Measurements from ENCODE around the gene MED22.
A peak's percentile ranks its signal among the peaks of the same experiment; 100 is the strongest.

MED22 gene

DNA sequence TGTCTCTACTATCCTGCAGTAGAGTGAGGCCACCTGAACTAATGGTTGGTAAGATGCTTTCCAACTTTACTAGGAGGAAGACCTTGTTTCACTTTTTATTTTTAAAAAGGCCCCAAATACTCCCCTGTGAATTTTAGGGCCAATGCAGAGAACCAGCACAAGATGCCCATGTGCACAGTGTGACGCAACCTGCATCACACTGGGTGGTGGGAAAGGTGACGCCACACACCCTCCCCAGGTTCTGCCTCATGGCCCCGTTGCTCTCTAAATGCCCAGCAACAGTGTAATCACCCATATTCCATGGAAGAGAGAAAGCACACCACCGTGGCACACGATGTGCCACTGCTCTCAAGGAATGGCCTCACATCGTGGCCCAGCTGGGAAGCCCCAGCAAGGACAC is 21.5 kb upstream of the MED22 start:
- Histone ChIP-seq H3K79me1 (ENCODE audit: low read length) (no peaks in the 10 kb centered on the region), H3K4me2 (ENCODE audit: low read length) (no peak overlapping the region), H2BK120ac (ENCODE audit: insufficient read depth, low read length, poor library complexity) (no peak overlapping the region), H3K18ac (ENCODE audit: low read length) (no peak overlapping the region), H3K9ac (ENCODE audit: low read length) (no peak overlapping the region), H3K4me1 (ENCODE audit: control insufficient read depth in 1 of 2, insufficient read depth in 2 of 2, low read length in 2 of 2) (peaks cover 6 to 7% of the 10 kb centered on the region in 2 experiments), H2AFZ (ENCODE audit: insufficient read depth, low read length, poor library complexity) (no peak overlapping the region), H2AK5ac (ENCODE audit: low read length) (no peak overlapping the region), H3K9me3 (ENCODE audit: insufficient read depth, low read depth, low read length) (peaks cover 1% of the 10 kb centered on the region), H3K4me3 (ENCODE audit: low read depth, low read length) (no peak overlapping the region), H3K27me3 (ENCODE audit: insufficient read depth, low read length) (no peaks in the 10 kb centered on the region), H3K4ac (ENCODE audit: low read depth, low read length) (peak overlapping the region; percentile 68), H2BK12ac (ENCODE audit: low read length) (no peak overlapping the region), H3K27ac (ENCODE audit: low read depth, low read length) (no peak overlapping the region), H3K36me3 (ENCODE audit: control insufficient read depth in 1 of 2, insufficient read depth in 2 of 2, low read length in 2 of 2) (peaks cover 71 to 82% of the 10 kb centered on the region in 2 experiments), H3K23ac (ENCODE audit: low read length) (no peak overlapping the region), H4K8ac (ENCODE audit: low read depth, low read length) (no peak overlapping the region), H4K12ac (ENCODE audit: low read depth, low read length) (no peak overlapping the region), H2BK5ac (ENCODE audit: low read depth, low read length, poor library complexity) (no peak overlapping the region), H3K79me2 (ENCODE audit: control insufficient read depth, insufficient read depth, low read length, poor library complexity) (peaks cover 26% of the 10 kb centered on the region), H4K91ac (ENCODE audit: low read depth, low read length) (no peak overlapping the region), H3K14ac (ENCODE audit: low read length) (no peak overlapping the region)
- no CpG with 5 or more reads among the region's 6 CpGs for WGBS (ENCODE audit: extremely low coverage, insufficient coverage, insufficient read length)
- peak in 1 of 2 donors; percentile 1 for DNase-seq

DNA sequence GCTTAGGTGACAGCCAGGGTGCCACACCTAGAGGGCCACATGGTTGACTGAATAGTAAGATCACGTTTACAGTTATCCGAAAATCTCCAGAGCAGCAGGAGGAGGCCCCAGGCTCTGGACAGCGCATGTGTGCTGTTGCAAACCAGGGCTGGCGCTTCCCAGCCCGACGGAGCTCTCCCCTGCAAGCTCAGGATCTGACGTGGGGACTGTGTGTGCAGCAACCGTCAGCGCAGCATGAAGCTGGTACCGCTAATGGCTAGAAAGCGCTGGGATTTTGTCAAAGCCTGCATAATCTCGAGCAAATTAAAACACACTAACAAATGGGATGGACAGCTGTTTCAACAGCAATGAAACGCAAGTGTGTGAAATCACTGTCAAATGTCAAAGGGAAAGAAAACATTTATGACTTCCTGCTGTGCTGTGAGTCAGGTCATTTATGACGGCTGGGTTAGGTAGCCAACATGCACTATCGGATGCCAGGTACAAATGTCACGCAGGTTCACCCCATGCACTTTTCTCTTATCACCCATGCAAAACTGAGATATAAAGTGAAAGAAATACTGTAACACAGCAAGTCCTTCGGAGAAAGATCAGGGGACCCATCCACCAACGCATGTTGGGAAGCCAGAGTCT is 20.4 kb upstream of the MED22 start:
- Histone ChIP-seq H2AK5ac (ENCODE audit: low read length) (no peak overlapping the region), H3K4ac (ENCODE audit: low read depth, low read length) (peak overlapping the region; percentile 53), H3K79me2 (ENCODE audit: control insufficient read depth, insufficient read depth, low read length, poor library complexity) (peaks cover 26% of the 10 kb centered on the region), H2BK12ac (ENCODE audit: low read length) (no peak overlapping the region), H2AFZ (ENCODE audit: insufficient read depth, low read length, poor library complexity) (no peak overlapping the region), H3K4me2 (ENCODE audit: low read length) (no peak overlapping the region), H3K36me3 (ENCODE audit: control insufficient read depth in 1 of 2, insufficient read depth in 2 of 2, low read length in 2 of 2) (peaks cover 77 to 89% of the 10 kb centered on the region in 2 experiments), H3K9me3 (ENCODE audit: insufficient read depth, low read depth, low read length) (peaks cover 1% of the 10 kb centered on the region), H4K12ac (ENCODE audit: low read depth, low read length) (no peak overlapping the region), H3K4me3 (ENCODE audit: low read depth, low read length) (no peak overlapping the region), H4K91ac (ENCODE audit: low read depth, low read length) (no peak overlapping the region), H3K79me1 (ENCODE audit: low read length) (no peaks in the 10 kb centered on the region), H3K18ac (ENCODE audit: low read length) (no peak overlapping the region), H3K27ac (ENCODE audit: low read depth, low read length) (no peak overlapping the region), H3K4me1 (ENCODE audit: control insufficient read depth in 1 of 2, insufficient read depth in 2 of 2, low read length in 2 of 2) (peaks cover 6 to 7% of the 10 kb centered on the region in 2 experiments), H3K14ac (ENCODE audit: low read length) (no peak overlapping the region), H4K8ac (ENCODE audit: low read depth, low read length) (no peak overlapping the region), H2BK5ac (ENCODE audit: low read depth, low read length, poor library complexity) (no peak overlapping the region), H3K27me3 (ENCODE audit: insufficient read depth, low read length) (no peaks in the 10 kb centered on the region), H3K23ac (ENCODE audit: low read length) (no peak overlapping the region), H2BK120ac (ENCODE audit: insufficient read depth, low read length, poor library complexity) (no peak overlapping the region), H3K9ac (ENCODE audit: low read length) (no peak overlapping the region)
- no CpG with 5 or more reads among the region's 18 CpGs for WGBS (ENCODE audit: extremely low coverage, insufficient coverage, insufficient read length)
- DNase-seq = no peak

DNA sequence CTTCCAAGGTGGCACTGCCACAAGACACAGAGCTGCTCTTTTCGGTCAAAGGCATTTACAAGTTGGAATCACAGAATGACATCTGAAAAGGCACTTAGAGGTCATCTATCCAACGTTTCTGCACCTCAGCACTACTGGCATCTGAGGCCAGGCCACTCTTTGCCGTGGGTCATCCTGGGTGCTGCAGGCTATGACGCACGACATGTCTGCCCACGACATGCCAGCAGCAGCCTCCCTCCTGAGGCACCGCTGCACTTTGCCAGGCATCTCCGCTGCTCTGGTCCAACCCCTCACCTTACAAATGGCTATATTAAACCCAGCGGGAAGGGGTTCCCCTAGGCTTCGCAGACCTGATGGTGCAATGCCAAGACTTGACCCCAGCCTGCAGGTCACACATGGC is 19.8 kb upstream of the MED22 start:
- no peak overlapping the region for H3K27ac ChIP-seq (ENCODE audit: low read depth, low read length)
- DNase-seq = no peak
- H3K9me3 ChIP-seq (ENCODE audit: insufficient read depth, low read depth, low read length) = peaks cover 1% of the 10 kb centered on the region
- no peak overlapping the region for H2BK12ac ChIP-seq (ENCODE audit: low read length)
- H2AFZ ChIP-seq (ENCODE audit: insufficient read depth, low read length, poor library complexity) = no peak overlapping the region
- no peak overlapping the region for H3K23ac ChIP-seq (ENCODE audit: low read length)
- no peak overlapping the region for H2AK5ac ChIP-seq (ENCODE audit: low read length)
- no CpG with 5 or more reads among the region's 10 CpGs for WGBS (ENCODE audit: extremely low coverage, insufficient coverage, insufficient read length)
- H3K4me1 ChIP-seq (ENCODE audit: control insufficient read depth in 1 of 2, insufficient read depth in 2 of 2, low read length in 2 of 2) = peaks cover 6 to 7% of the 10 kb centered on the region in 2 experiments
- no peak overlapping the region for H3K4me3 ChIP-seq (ENCODE audit: low read depth, low read length)
- H2BK120ac ChIP-seq (ENCODE audit: insufficient read depth, low read length, poor library complexity) = no peak overlapping the region
- H3K79me1 ChIP-seq (ENCODE audit: low read length) = no peaks in the 10 kb centered on the region
- no peak overlapping the region for H4K8ac ChIP-seq (ENCODE audit: low read depth, low read length)
- peak overlapping the region; percentile 53 for H3K4ac ChIP-seq (ENCODE audit: low read depth, low read length)
- no peaks in the 10 kb centered on the region for H3K27me3 ChIP-seq (ENCODE audit: insufficient read depth, low read length)
- H4K12ac ChIP-seq (ENCODE audit: low read depth, low read length) = no peak overlapping the region
- H3K36me3 ChIP-seq (ENCODE audit: control insufficient read depth in 1 of 2, insufficient read depth in 2 of 2, low read length in 2 of 2) = peaks cover 76 to 89% of the 10 kb centered on the region in 2 experiments
- peaks cover 22% of the 10 kb centered on the region for H3K79me2 ChIP-seq (ENCODE audit: control insufficient read depth, insufficient read depth, low read length, poor library complexity)
- H3K4me2 ChIP-seq (ENCODE audit: low read length) = no peak overlapping the region
- H2BK5ac ChIP-seq (ENCODE audit: low read depth, low read length, poor library complexity) = no peak overlapping the region
- no peak overlapping the region for H3K14ac ChIP-seq (ENCODE audit: low read length)
- H3K9ac ChIP-seq (ENCODE audit: low read length) = no peak overlapping the region
- H4K91ac ChIP-seq (ENCODE audit: low read depth, low read length) = no peak overlapping the region
- no peak overlapping the region for H3K18ac ChIP-seq (ENCODE audit: low read length)

DNA sequence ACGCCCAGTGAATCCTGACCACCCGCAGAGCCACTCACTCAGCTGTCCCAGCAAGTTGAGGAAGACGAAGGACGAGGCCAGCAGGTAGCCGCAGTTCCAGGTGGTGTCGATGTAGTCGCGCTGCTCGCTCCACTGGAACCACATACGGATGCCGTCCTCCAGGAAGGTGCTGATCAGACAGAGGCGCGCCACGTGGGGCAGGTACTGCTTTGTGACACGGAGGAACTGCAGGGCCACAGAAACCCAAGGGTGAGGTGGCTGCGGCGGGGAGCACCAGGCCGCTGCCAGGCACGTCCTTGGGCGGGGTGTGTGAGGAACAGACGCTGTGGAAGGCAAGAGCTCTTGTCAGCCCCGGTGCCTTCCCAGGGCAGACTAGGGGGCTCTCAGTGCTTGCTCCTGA is 19.3 kb upstream of the MED22 start:
- H3K23ac ChIP-seq (ENCODE audit: low read length) = no peak overlapping the region
- peaks cover 6 to 7% of the 10 kb centered on the region in 2 experiments for H3K4me1 ChIP-seq (ENCODE audit: control insufficient read depth in 1 of 2, insufficient read depth in 2 of 2, low read length in 2 of 2)
- no peak overlapping the region for H2BK12ac ChIP-seq (ENCODE audit: low read length)
- peaks cover 1% of the 10 kb centered on the region for H3K9me3 ChIP-seq (ENCODE audit: insufficient read depth, low read depth, low read length)
- no CpG with 5 or more reads among the region's 22 CpGs for WGBS (ENCODE audit: extremely low coverage, insufficient coverage, insufficient read length)
- no peaks in the 10 kb centered on the region for H3K79me1 ChIP-seq (ENCODE audit: low read length)
- H3K36me3 ChIP-seq (ENCODE audit: control insufficient read depth in 1 of 2, insufficient read depth in 2 of 2, low read length in 2 of 2) = peaks cover 78 to 89% of the 10 kb centered on the region in 2 experiments
- H3K27ac ChIP-seq (ENCODE audit: low read depth, low read length) = no peak overlapping the region
- no peak overlapping the region for H2BK5ac ChIP-seq (ENCODE audit: low read depth, low read length, poor library complexity)
- no peak overlapping the region for H3K18ac ChIP-seq (ENCODE audit: low read length)
- no peak overlapping the region for H2AK5ac ChIP-seq (ENCODE audit: low read length)
- no peak for DNase-seq
- H3K4ac ChIP-seq (ENCODE audit: low read depth, low read length) = no peak overlapping the region
- H3K4me2 ChIP-seq (ENCODE audit: low read length) = no peak overlapping the region
- no peak overlapping the region for H3K14ac ChIP-seq (ENCODE audit: low read length)
- no peak overlapping the region for H2AFZ ChIP-seq (ENCODE audit: insufficient read depth, low read length, poor library complexity)
- no peak overlapping the region for H4K8ac ChIP-seq (ENCODE audit: low read depth, low read length)
- H2BK120ac ChIP-seq (ENCODE audit: insufficient read depth, low read length, poor library complexity) = no peak overlapping the region
- peaks cover 21% of the 10 kb centered on the region for H3K79me2 ChIP-seq (ENCODE audit: control insufficient read depth, insufficient read depth, low read length, poor library complexity)
- no peak overlapping the region for H3K9ac ChIP-seq (ENCODE audit: low read length)
- no peak overlapping the region for H4K91ac ChIP-seq (ENCODE audit: low read depth, low read length)
- no peaks in the 10 kb centered on the region for H3K27me3 ChIP-seq (ENCODE audit: insufficient read depth, low read length)
- H3K4me3 ChIP-seq (ENCODE audit: low read depth, low read length) = no peak overlapping the region
- H4K12ac ChIP-seq (ENCODE audit: low read depth, low read length) = no peak overlapping the region

Measured in trophoblast cell (in vitro differentiated cells and primary cell).